ENCODE measurements around the gene LAMB4. TPM values are rescaled to one million over a fixed set of nuclear protein-coding genes. Genes with fewer than 3 reads are reported as not detected.

The LAMB4 gene
- polyA plus RNA-seq, 6 donors from 2014 or later: not detected

- H3K4me3 Mint-ChIP-seq: no peak overlapping the region
- H3K27ac Mint-ChIP-seq: no peak overlapping the region
- peaks cover 16 to 28% (median 20%) of the 10 kb centered on the region in 3 donors for H3K27me3 Mint-ChIP-seq
These were observed 36.8 kb downstream of the LAMB4 start for GRCh38 chr7:108093341-108093740.

GRCh38 chr7:108091461-108091831, 38.7 kb downstream of the LAMB4 start:
- Mint-ChIP-seq H3K4me3 (no peak overlapping the region), H3K4me1 (peaks cover 0 to 6% (median 5%) of the 10 kb centered on the region in 3 donors), H3K27ac (no peak overlapping the region), H3K27me3 (peaks cover 16 to 34% (median 20%) of the 10 kb centered on the region in 3 donors), H3K9me3 (peaks cover 0 to 2% (median 0%) of the 10 kb centered on the region in 7 donors), H3K36me3 (no peaks in the 10 kb centered on the region)
- ATAC-seq (ENCODE audit: low read depth in 2 of 2): no peak
- DNase-seq: no peak

More at GRCh38 chr7:108093341-108093740, 36.8 kb downstream of the LAMB4 start:
- Mint-ChIP-seq H3K4me1 (peaks cover 0 to 6% (median 5%) of the 10 kb centered on the region in 3 donors), H3K9me3 (peaks cover 0 to 2% (median 0%) of the 10 kb centered on the region in 7 donors), H3K36me3 (no peaks in the 10 kb centered on the region)
- ATAC-seq (ENCODE audit: low read depth in 2 of 2) (no peak), DNase-seq (no peak)

GRCh38 chr7:108090791-108091460, 39.2 kb downstream of the LAMB4 start:
- ATAC-seq (ENCODE audit: low read depth in 2 of 2) (no peak), DNase-seq (no peak)
- Mint-ChIP-seq H3K36me3 (no peaks in the 10 kb centered on the region), H3K27me3 (peaks cover 16 to 34% (median 20%) of the 10 kb centered on the region in 3 donors), H3K4me3 (no peak overlapping the region), H3K4me1 (peaks cover 4 to 6% (median 5%) of the 10 kb centered on the region in 3 donors), H3K9me3 (peaks cover 0 to 2% (median 0%) of the 10 kb centered on the region in 7 donors), H3K27ac (no peak overlapping the region)

- DNase-seq: no peak
- peaks cover 14 to 27% (median 16%) of the 10 kb centered on the region in 3 donors for H3K27me3 Mint-ChIP-seq
- peaks cover 0 to 4% (median 0%) of the 10 kb centered on the region in 3 donors for H3K4me1 Mint-ChIP-seq
- H3K9me3 Mint-ChIP-seq: peaks cover 0 to 2% (median 0%) of the 10 kb centered on the region in 7 donors
- no peaks in the 10 kb centered on the region for H3K36me3 Mint-ChIP-seq
- no peak overlapping the region for H3K4me3 Mint-ChIP-seq
- no peak for ATAC-seq (ENCODE audit: low read depth in 2 of 2)
- peak overlapping the region in 1 of 6 donors; percentile 65 for H3K27ac Mint-ChIP-seq
These were observed 40.8 kb downstream of the LAMB4 start for GRCh38 chr7:108089381-108089780.

GRCh38 chr7:108088729-108089128, 41.4 kb downstream of the LAMB4 start:
- no peak for ATAC-seq (ENCODE audit: low read depth in 2 of 2)
- Mint-ChIP-seq H3K4me3 (no peak overlapping the region), H3K9me3 (peaks cover 0 to 3% (median 0%) of the 10 kb centered on the region in 7 donors), H3K27ac (peak overlapping the region in 1 of 6 donors; percentile 44), H3K27me3 (peaks cover 10 to 21% (median 14%) of the 10 kb centered on the region in 3 donors), H3K4me1 (peaks cover 0 to 4% (median 0%) of the 10 kb centered on the region in 3 donors), H3K36me3 (no peaks in the 10 kb centered on the region)
- no peak for DNase-seq

GRCh38 chr7:108087778-108088177, 42.4 kb downstream of the LAMB4 start:
- ATAC-seq (ENCODE audit: low read depth in 2 of 2): no peak
- Mint-ChIP-seq H3K27me3 (peaks cover 10 to 21% (median 11%) of the 10 kb centered on the region in 3 donors), H3K9me3 (peaks cover 0 to 3% (median 0%) of the 10 kb centered on the region in 7 donors), H3K27ac (no peak overlapping the region), H3K36me3 (no peaks in the 10 kb centered on the region), H3K4me3 (no peak overlapping the region), H3K4me1 (peaks cover 0 to 4% (median 0%) of the 10 kb centered on the region in 3 donors)
- no peak for DNase-seq

GRCh38 chr7:108086962-108087361, 43.2 kb downstream of the LAMB4 start:
- Mint-ChIP-seq H3K4me1 (peaks cover 0 to 4% (median 0%) of the 10 kb centered on the region in 3 donors), H3K4me3 (no peak overlapping the region), H3K27me3 (peaks cover 10 to 14% (median 11%) of the 10 kb centered on the region in 3 donors), H3K27ac (no peak overlapping the region), H3K36me3 (no peaks in the 10 kb centered on the region), H3K9me3 (peaks cover 0 to 3% (median 0%) of the 10 kb centered on the region in 7 donors)
- DNase-seq (no peak), ATAC-seq (ENCODE audit: low read depth in 2 of 2) (no peak)

GRCh38 chr7:108086546-108086945, 43.6 kb downstream of the LAMB4 start:
- ATAC-seq (ENCODE audit: low read depth in 2 of 2) (no peak), DNase-seq (no peak)
- Mint-ChIP-seq H3K4me3 (no peak overlapping the region), H3K27me3 (peaks cover 8 to 11% (median 10%) of the 10 kb centered on the region in 3 donors), H3K9me3 (peaks cover 0 to 7% (median 4%) of the 10 kb centered on the region in 7 donors), H3K4me1 (peaks cover 0 to 4% (median 0%) of the 10 kb centered on the region in 3 donors), H3K27ac (peak overlapping the region in 1 of 6 donors; percentile 34), H3K36me3 (peaks cover 0 to 2% of the 10 kb centered on the region in 2 donors)

- peak overlapping the region in 1 of 6 donors; percentile 52 for H3K27ac Mint-ChIP-seq
- no peak for DNase-seq
- peaks cover 0 to 5% (median under 1%) of the 10 kb centered on the region in 3 donors for H3K27me3 Mint-ChIP-seq
- ATAC-seq (ENCODE audit: low read depth in 2 of 2): no peak
- peaks cover 0 to 11% (median 8%) of the 10 kb centered on the region in 7 donors for H3K9me3 Mint-ChIP-seq
- peaks cover 0 to 7% of the 10 kb centered on the region in 2 donors for H3K36me3 Mint-ChIP-seq
- peaks cover 0 to 4% (median 0%) of the 10 kb centered on the region in 3 donors for H3K4me1 Mint-ChIP-seq
- H3K4me3 Mint-ChIP-seq: no peak overlapping the region
These were observed 46.2 kb downstream of the LAMB4 start for GRCh38 chr7:108083980-108084379.

- Mint-ChIP-seq H3K27me3 (no peaks in the 10 kb centered on the region), H3K36me3 (peaks cover 0 to 7% of the 10 kb centered on the region in 2 donors), H3K4me1 (no peaks in the 10 kb centered on the region), H3K4me3 (no peak overlapping the region), H3K27ac (no peak overlapping the region), H3K9me3 (peaks cover 0 to 11% (median 8%) of the 10 kb centered on the region in 7 donors)
- ATAC-seq (ENCODE audit: low read depth in 2 of 2) (no peak), DNase-seq (no peak)
These were observed 50.2 kb downstream of the LAMB4 start for GRCh38 chr7:108079648-108080591.

GRCh38 chr7:108079276-108079647, 50.9 kb downstream of the LAMB4 start:
- Mint-ChIP-seq H3K36me3 (peaks cover 0 to 7% of the 10 kb centered on the region in 2 donors), H3K9me3 (peaks cover 0 to 11% (median 8%) of the 10 kb centered on the region in 7 donors), H3K4me3 (no peak overlapping the region), H3K27ac (no peak overlapping the region), H3K27me3 (no peaks in the 10 kb centered on the region), H3K4me1 (no peaks in the 10 kb centered on the region)
- no peak for ATAC-seq (ENCODE audit: low read depth in 2 of 2)
- DNase-seq: no peak

- peaks cover 0 to 7% of the 10 kb centered on the region in 2 donors for H3K36me3 Mint-ChIP-seq
- no peak overlapping the region for H3K27ac Mint-ChIP-seq
- DNase-seq (no peak), ATAC-seq (ENCODE audit: low read depth in 2 of 2) (no peak)
- peaks cover 0 to 9% (median 7%) of the 10 kb centered on the region in 7 donors for H3K9me3 Mint-ChIP-seq
- H3K27me3 Mint-ChIP-seq: no peaks in the 10 kb centered on the region
- no peaks in the 10 kb centered on the region for H3K4me1 Mint-ChIP-seq
- H3K4me3 Mint-ChIP-seq: no peak overlapping the region
These were observed 51.5 kb downstream of the LAMB4 start for GRCh38 chr7:108078691-108079090.

GRCh38 chr7:108078211-108078673, 51.9 kb downstream of the LAMB4 start:
- DNase-seq: no peak
- ATAC-seq (ENCODE audit: low read depth in 2 of 2): no peak
- H3K4me1 Mint-ChIP-seq: no peaks in the 10 kb centered on the region
- no peak overlapping the region for H3K27ac Mint-ChIP-seq
- H3K9me3 Mint-ChIP-seq: peaks cover 0 to 9% (median 7%) of the 10 kb centered on the region in 7 donors
- H3K27me3 Mint-ChIP-seq: no peaks in the 10 kb centered on the region
- H3K4me3 Mint-ChIP-seq: no peak overlapping the region
- H3K36me3 Mint-ChIP-seq: peaks cover 0 to 7% of the 10 kb centered on the region in 2 donors

All from naive B cell (primary cell).